Right forelimb (tissue), 1 donor: ENCODE measurements around the gene CANX.
A peak's percentile ranks its signal among the peaks of the same experiment; 100 is the strongest.
"Not testable (repeated sequence)": the region's sequence is repeated elsewhere in the genome, so short reads cannot be mapped to it uniquely, and the experiment has no call there.

Experiments used
- DNase-seq: peaks from one replicate; pipeline ENCODE4 v3.0.0-alpha.2; 2018

Gene CANX

GRCh38 chr5:179698935-179699615 lies at the start of gene CANX:
Gene CANX, plus strand, starts transcription at chr5:179698967. Its CDS starts 6,715 bp downstream, at chr5:179705682.
- no peak for DNase-seq

- DNase-seq: not testable (repeated sequence)
These were observed 49.5 kb upstream of the CANX start for GRCh38 chr5:179649166-179649703.

- not testable (repeated sequence) for DNase-seq
These were observed 48.5 kb upstream of the CANX start for GRCh38 chr5:179650245-179650644.

GRCh38 chr5:179653135-179653534 lies 45.6 kb upstream of the CANX start:
- DNase-seq: not testable (repeated sequence)

- not testable (repeated sequence) for DNase-seq
These were observed 41.2 kb upstream of the CANX start for GRCh38 chr5:179657302-179658178.

- not testable (repeated sequence) for DNase-seq
These were observed 40.4 kb upstream of the CANX start for GRCh38 chr5:179658179-179658856.

- DNase-seq: not testable (repeated sequence)
These were observed 37.1 kb upstream of the CANX start for GRCh38 chr5:179661647-179662046.

GRCh38 chr5:179668391-179668790 lies 30.4 kb upstream of the CANX start:
- DNase-seq: no peak

GRCh38 chr5:179678223-179679013 lies 20.3 kb upstream of the CANX start:
- peak; percentile 96 for DNase-seq

GRCh38 chr5:179679014-179679674 lies 19.6 kb upstream of the CANX start:
- DNase-seq: peak; percentile 81

- no peak for DNase-seq
These were observed 18.6 kb upstream of the CANX start for GRCh38 chr5:179680014-179680779.

- no peak for DNase-seq
These were observed 17.9 kb upstream of the CANX start, which contains the start of gene CBY3 for GRCh38 chr5:179680780-179681401. Gene CBY3, minus strand, starts transcription at chr5:179681034. Its CDS starts 116 bp downstream, at chr5:179680918.

GRCh38 chr5:179689212-179689611 lies 9.6 kb upstream of the CANX start:
- not testable (repeated sequence) for DNase-seq

- DNase-seq: no peak
These were observed 4.2 kb upstream of the CANX start for GRCh38 chr5:179694561-179694960.

- DNase-seq: no peak
These were observed 2.2 kb upstream of the CANX start for GRCh38 chr5:179696603-179697002.

GRCh38 chr5:179697108-179697507 lies 1.7 kb upstream of the CANX start:
- no peak for DNase-seq

- DNase-seq: not testable (repeated sequence)
These were observed 1.2 kb upstream of the CANX start for GRCh38 chr5:179697543-179697942.

GRCh38 chr5:179697993-179698934 lies 503 bp upstream of the CANX start:
- DNase-seq: peak; percentile 99
